BE2C (cell line): ENCODE data around the gene PLCG1.

Experiments
- DNase-seq: peaks from one replicate; pipeline ENCODE4 v3.0.0-alpha.2; 2020
- H3K27me3 ChIP-seq: fragments of 250-450 bp; sonication (Bioruptor Pico); 2 replicates; pipeline ENCODE4 v1.5.1; 2020; ENCODE audit warnings: mild to moderate bottlenecking
- H3K36me3 ChIP-seq: fragments of 250-450 bp; sonication (Bioruptor Pico); 2 replicates; pipeline ENCODE4 v1.5.1; 2020; ENCODE audit warnings: mild to moderate bottlenecking
- H3K4me1 ChIP-seq: fragments of 250-450 bp; sonication (Bioruptor Pico); 2 replicates; pipeline ENCODE4 v1.5.1; 2020
- H3K4me3 ChIP-seq: 2 replicates; pipeline ENCODE4 v1.5.1; 2011; ENCODE audit warnings: low read depth, low read length
- H3K9me3 ChIP-seq: fragments of 250-450 bp; sonication (Bioruptor Pico); 2 replicates; pipeline ENCODE4 v1.5.1; 2020
- CTCF ChIP-seq: IDR thresholded peaks from 2 replicates; pipeline ENCODE4 v1.5.1; 2012; ENCODE audit warnings: mild to moderate bottlenecking, low read depth, low read length

Gene PLCG1

GRCh38 chr20:41145821-41146620 lies 8.7 kb downstream of the PLCG1 start:
- Histone ChIP-seq H3K27me3 (no peaks in the 10 kb centered on the region), H3K4me3 (no peak overlapping the region), H3K9me3 (no peaks in the 10 kb centered on the region), H3K36me3 (no peaks in the 10 kb centered on the region), H3K4me1 (no peaks in the 10 kb centered on the region)
- no peak for TF ChIP-seq CTCF
- DNase-seq, result no peak

GRCh38 chr20:41147767-41148191 lies 10.4 kb downstream of the PLCG1 start:
- no peak for DNase-seq
- Histone ChIP-seq H3K9me3 (no peaks in the 10 kb centered on the region), H3K36me3 (no peaks in the 10 kb centered on the region), H3K4me1 (no peaks in the 10 kb centered on the region), H3K4me3 (no peak overlapping the region), H3K27me3 (no peaks in the 10 kb centered on the region)
- no peak for TF ChIP-seq CTCF

- Histone ChIP-seq H3K9me3 (no peaks in the 10 kb centered on the region), H3K4me3 (no peak overlapping the region), H3K27me3 (no peaks in the 10 kb centered on the region), H3K4me1 (no peaks in the 10 kb centered on the region), H3K36me3 (no peaks in the 10 kb centered on the region)
- no peak for TF ChIP-seq CTCF
- no peak for DNase-seq
These were observed 11.6 kb downstream of the PLCG1 start for GRCh38 chr20:41148942-41149341.

- Histone ChIP-seq H3K9me3 (no peaks in the 10 kb centered on the region), H3K27me3 (no peaks in the 10 kb centered on the region), H3K4me1 (no peaks in the 10 kb centered on the region), H3K36me3 (no peaks in the 10 kb centered on the region; the same call in 1 of the 2 replicates), H3K4me3 (no peak overlapping the region)
- DNase-seq, result no peak
- no peak for TF ChIP-seq CTCF
These were observed 13.3 kb downstream of the PLCG1 start for GRCh38 chr20:41150664-41151063.

- no peak for DNase-seq
- H3K27me3 ChIP-seq, result no peaks in the 10 kb centered on the region
- no peaks in the 10 kb centered on the region for H3K4me1 ChIP-seq
- no peaks in the 10 kb centered on the region; the same call in 1 of the 2 replicates for H3K36me3 ChIP-seq
- no peak for TF ChIP-seq CTCF
- no peaks in the 10 kb centered on the region for H3K9me3 ChIP-seq
- no peak overlapping the region for H3K4me3 ChIP-seq
These were observed 14.0 kb downstream of the PLCG1 start for GRCh38 chr20:41151134-41151869.

GRCh38 chr20:41152108-41152757 lies 14.9 kb downstream of the PLCG1 start:
- Histone ChIP-seq H3K4me1 (no peaks in the 10 kb centered on the region), H3K4me3 (no peak overlapping the region), H3K9me3 (no peaks in the 10 kb centered on the region), H3K27me3 (no peaks in the 10 kb centered on the region), H3K36me3 (no peaks in the 10 kb centered on the region; the same call in 1 of the 2 replicates)
- no peak for DNase-seq
- TF ChIP-seq CTCF, result no peak
